Psoas muscle (tissue), 7 donors: ENCODE measurements around the gene LASP1NB.

Source experiments
- ATAC-seq, 4 donors: fragments of 200-7000 bp; cut with Tn5 transposase; one replicate each; pipeline ENCODE4 v1.9.1; 2020; ENCODE audit warnings: moderate library complexity in 3 of 4, mild to moderate bottlenecking in 2 of 4
- DNase-seq, 2 donors: peaks; one replicate each; pipeline ENCODE4 v3.0.0-alpha.2; 2020
- H3K27ac ChIP-seq: fragments of 200-600 bp; one replicate; pipeline ENCODE4 v1.8.0; 2022
- H3K27me3 ChIP-seq, 3 donors: fragments of 200-600 bp in 1 of 3; one replicate each; pipeline versions ENCODE4 v1.6.1 to v1.8.0; 2013 to 2022; ENCODE audit warnings: low read length in 2 of 3, mild to moderate bottlenecking in 2 of 3, moderate library complexity in 1 of 3; ENCODE audit not compliant: insufficient read depth in 3 of 3
- H3K36me3 ChIP-seq, 2 donors: fragments of 200-600 bp in 1 of 2; one replicate each; pipeline versions ENCODE4 v1.6.1 to v1.8.0; 2013 to 2022; ENCODE audit warnings: low read depth in 1 of 2, mild to moderate bottlenecking in 1 of 2, moderate library complexity in 1 of 2; ENCODE audit not compliant: insufficient read depth in 1 of 2
- H3K4me1 ChIP-seq: fragments of 200-600 bp; one replicate; pipeline ENCODE4 v1.8.0; 2022
- H3K4me3 ChIP-seq: fragments of 200-600 bp; one replicate; pipeline ENCODE4 v1.8.0; 2022; ENCODE audit warnings: mild to moderate bottlenecking
- H3K9me3 ChIP-seq: fragments of 200-600 bp; one replicate; pipeline ENCODE4 v1.8.0; 2022
- WGBS, 3 donors: extraction: QIAGEN DNeasy Blood & Tissue Kit; methylation state at CpG; one replicate each; pipeline versions ENCODE4 v1.1.6 to v1.1.7; 2013; 5-methylcytosine and 5-hydroxymethylcytosine counted together
- intact Hi-C, 2 donors: fragments of 100-400 bp; cut with DNase I; formaldehyde crosslinking; loops; one replicate each; pipeline versions ENCODE4 v1.11.0 to v1.14.2; 2022
- TF ChIP-seq, protein P1 (sequence below): fragments of 200-600 bp; IDR thresholded peaks from one replicate; pipeline ENCODE4 v1.8.0; 2022; ENCODE audit warnings: antibody characterized with exemption
- donor health status: healthy with polysubstance abuse.
- donor health status: DM: no; HTN: no; CAD: no; lungs with moderate emphysema.
- donor health status: Bipolar disorder and iron deficiency.
- donor health status: healthy.
- donor health status: DM: yes; HTN: yes; CAD: no.
- donor health status: DM: no; HTN: no; CAD: no.
- donor health status: DM: yes; HTN: yes; CAD: no.

Gene LASP1NB

DNA sequence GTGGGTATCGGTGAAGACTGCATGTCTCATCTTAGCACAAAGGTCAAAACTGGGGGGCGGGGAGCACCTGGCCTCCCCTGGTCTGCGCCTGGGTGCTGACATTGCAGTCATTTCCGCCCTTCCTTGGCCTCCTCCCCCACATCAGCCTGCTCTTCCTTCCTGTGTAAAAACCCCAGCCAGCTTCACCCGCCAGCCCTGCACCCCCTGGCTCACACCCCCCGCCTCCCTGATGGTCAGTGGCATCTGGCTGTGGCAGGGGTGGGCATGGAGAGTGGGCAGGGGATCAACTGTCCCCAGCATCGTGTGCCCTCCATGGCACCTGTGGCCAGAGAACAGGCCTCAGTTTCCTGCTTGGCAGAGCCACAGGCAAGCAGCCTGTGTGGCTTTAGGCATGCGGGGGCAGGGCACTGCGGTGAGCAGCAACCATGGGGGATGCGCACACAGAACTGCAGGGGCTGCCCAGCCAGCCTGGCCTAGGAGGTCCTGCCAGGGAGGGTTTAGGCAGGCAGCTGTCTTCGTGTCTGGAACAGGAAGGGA is 26.5 kb upstream of the LASP1NB start:
- Histone ChIP-seq H3K27ac (peak overlapping the region; percentile 59), H3K4me1 (peaks cover 56% of the 10 kb centered on the region), H3K36me3 (peaks cover 0 to 10% of the 10 kb centered on the region in 2 donors), H3K9me3 (no peaks in the 10 kb centered on the region), H3K27me3 (no peaks in the 10 kb centered on the region), H3K4me3 (peak overlapping the region; percentile 24)
- TF ChIP-seq, protein P1, sequence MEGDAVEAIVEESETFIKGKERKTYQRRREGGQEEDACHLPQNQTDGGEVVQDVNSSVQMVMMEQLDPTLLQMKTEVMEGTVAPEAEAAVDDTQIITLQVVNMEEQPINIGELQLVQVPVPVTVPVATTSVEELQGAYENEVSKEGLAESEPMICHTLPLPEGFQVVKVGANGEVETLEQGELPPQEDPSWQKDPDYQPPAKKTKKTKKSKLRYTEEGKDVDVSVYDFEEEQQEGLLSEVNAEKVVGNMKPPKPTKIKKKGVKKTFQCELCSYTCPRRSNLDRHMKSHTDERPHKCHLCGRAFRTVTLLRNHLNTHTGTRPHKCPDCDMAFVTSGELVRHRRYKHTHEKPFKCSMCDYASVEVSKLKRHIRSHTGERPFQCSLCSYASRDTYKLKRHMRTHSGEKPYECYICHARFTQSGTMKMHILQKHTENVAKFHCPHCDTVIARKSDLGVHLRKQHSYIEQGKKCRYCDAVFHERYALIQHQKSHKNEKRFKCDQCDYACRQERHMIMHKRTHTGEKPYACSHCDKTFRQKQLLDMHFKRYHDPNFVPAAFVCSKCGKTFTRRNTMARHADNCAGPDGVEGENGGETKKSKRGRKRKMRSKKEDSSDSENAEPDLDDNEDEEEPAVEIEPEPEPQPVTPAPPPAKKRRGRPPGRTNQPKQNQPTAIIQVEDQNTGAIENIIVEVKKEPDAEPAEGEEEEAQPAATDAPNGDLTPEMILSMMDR = no peak
- peak; percentile 34 to 71 for DNase-seq
- peak in 3 of 4 donors; percentile 5 to 26 (median 11) for ATAC-seq
- intact Hi-C loops = no loop called here
- 40 to 59% (median 54%) methylated on average over 11 of the region's 11 CpGs for WGBS, 3 donors

DNA sequence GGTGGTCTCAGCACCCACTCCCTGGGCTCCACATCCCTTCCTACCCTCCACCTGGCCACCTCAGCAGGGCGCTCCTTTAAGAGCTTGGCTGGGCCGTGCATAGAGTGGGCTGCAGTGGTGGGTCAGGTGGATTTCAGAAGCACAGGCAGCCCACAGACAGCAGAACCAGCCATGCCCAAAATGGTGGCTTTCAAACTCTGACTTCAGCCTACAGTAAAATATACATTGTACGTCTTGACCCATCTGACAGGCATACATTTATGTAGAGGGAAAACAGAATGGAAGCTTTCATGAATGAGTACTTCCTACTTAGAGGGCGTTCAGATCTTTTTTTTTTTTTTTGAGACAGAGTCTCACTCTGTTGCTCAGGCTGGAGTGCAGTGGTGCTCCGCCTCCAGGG is 26.0 kb upstream of the LASP1NB start:
- Histone ChIP-seq H3K9me3 (no peaks in the 10 kb centered on the region), H3K4me3 (no peak overlapping the region), H3K27me3 (no peaks in the 10 kb centered on the region), H3K36me3 (peaks cover 0 to 15% of the 10 kb centered on the region in 2 donors), H3K27ac (no peak overlapping the region), H3K4me1 (peaks cover 53% of the 10 kb centered on the region)
- ATAC-seq (no peak), DNase-seq (no peak)
- intact Hi-C loops = no loop called here
- 77 to 91% (median 78%) methylated on average over 5 of the region's 5 CpGs for WGBS, 3 donors
- TF ChIP-seq, protein P1 = no peak

DNA sequence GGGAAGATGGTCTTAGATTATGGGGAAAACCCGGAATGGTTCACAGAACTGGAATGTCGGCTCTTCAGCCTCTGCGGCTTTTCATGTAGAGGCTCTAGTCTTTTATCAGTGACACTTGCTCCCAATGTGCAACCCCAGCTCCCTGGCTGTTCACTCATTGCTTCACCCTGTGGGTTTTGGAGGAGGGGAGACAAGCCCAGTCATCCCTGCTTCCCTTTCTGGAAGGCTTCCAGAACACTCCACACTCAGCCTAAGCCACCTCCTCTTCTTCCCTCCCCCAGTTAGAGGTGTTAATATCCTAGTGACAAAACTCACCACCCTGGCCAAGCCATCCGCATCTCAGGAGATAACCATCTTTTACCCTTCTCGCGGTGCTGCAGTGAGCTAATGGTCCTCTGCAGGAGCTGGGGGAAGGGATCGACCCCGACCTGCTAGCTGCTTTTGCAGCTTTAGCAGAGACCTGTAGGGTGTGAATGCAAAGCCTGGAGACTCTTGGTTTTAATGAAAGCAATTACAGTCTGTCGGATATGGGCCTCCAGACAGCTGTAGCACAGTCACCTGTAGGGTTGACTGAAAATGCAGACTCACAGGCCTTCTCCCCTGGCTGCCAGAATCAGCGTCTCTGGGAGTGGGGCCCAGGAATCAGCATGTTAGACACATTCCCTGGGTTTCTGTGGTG is 24.3 kb upstream of the LASP1NB start:
- peak; percentile 46 to 70 (median 62) for ATAC-seq

DNA sequence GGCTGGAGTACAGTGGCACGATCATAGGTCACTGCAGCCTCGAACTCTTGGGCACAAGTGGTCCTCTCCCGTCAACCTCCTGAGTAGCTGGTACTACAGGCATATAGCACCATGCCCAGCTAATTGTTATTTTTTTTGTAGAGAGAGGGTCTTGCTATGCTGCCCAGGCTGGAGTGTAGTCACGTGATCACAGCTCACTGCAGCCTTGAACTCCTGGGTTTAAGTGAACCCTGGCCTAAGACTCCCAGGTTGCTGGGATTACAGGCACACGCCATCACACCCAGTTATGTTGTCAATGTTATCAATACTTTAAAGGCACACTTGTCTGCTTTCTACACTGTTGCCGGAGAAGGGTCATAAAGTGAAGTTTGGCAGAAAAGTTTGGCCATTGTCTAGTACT is 22.0 kb upstream of the LASP1NB start:
- 91 to 94% (median 92%) methylated on average over 6 of the region's 6 CpGs for WGBS, 3 donors
- intact Hi-C loops = no loop called here
- ATAC-seq = no peak
- TF ChIP-seq, protein P1 = no peak
- no peak for DNase-seq
- H3K4me3 ChIP-seq = no peak overlapping the region
- no peak overlapping the region for H3K27ac ChIP-seq
- peaks cover 0 to 15% of the 10 kb centered on the region in 2 donors for H3K36me3 ChIP-seq
- peaks cover 42% of the 10 kb centered on the region for H3K4me1 ChIP-seq
- H3K9me3 ChIP-seq = no peaks in the 10 kb centered on the region
- no peaks in the 10 kb centered on the region for H3K27me3 ChIP-seq

More for the DNA sequence above, 24.3 kb upstream of the LASP1NB start:
- Histone ChIP-seq H3K36me3 (peaks cover 0 to 15% of the 10 kb centered on the region in 2 donors), H3K4me1 (peaks cover 51% of the 10 kb centered on the region), H3K27ac (peak overlapping the region; percentile 53), H3K4me3 (peak overlapping the region; percentile 3), H3K9me3 (no peaks in the 10 kb centered on the region), H3K27me3 (no peaks in the 10 kb centered on the region)
- intact Hi-C loops = no loop called here
- TF ChIP-seq, protein P1 = no peak
- DNase-seq = peak; percentile 67 to 72
- 29 to 48% (median 36%) methylated on average over 10 of the region's 10 CpGs for WGBS, 3 donors
